Mesenchymal stem cell (in vitro differentiated cells and primary cell): ENCODE measurements around the gene JAG1.

Source experiments
- DNase-seq: peaks from one replicate; pipeline ENCODE4 v3.0.0-alpha.2; 2013
- H2AFZ ChIP-seq: one replicate; pipeline ENCODE4 v1.6.1; 2013; ENCODE audit warnings: low read depth, mild to moderate bottlenecking, control low read depth, inconsistent platforms, low read length, moderate library complexity
- H2AK5ac ChIP-seq: 2 replicates; pipeline ENCODE4 v1.6.1; 2013; ENCODE audit warnings: low read length, moderate library complexity, mild to moderate bottlenecking, inconsistent platforms; ENCODE audit not compliant: severe bottlenecking
- H2BK120ac ChIP-seq: one replicate; pipeline ENCODE4 v1.6.1; 2013; ENCODE audit warnings: low read depth, mild to moderate bottlenecking, inconsistent platforms, low read length, moderate library complexity
- H2BK12ac ChIP-seq, 2 experiments: one replicate each; pipeline ENCODE4 v1.6.1; 2013; ENCODE audit warnings: inconsistent platforms in 2 of 2, low read length in 2 of 2, mild to moderate bottlenecking in 2 of 2, moderate library complexity in 2 of 2, control low read depth in 1 of 2
- H2BK15ac ChIP-seq: one replicate; pipeline ENCODE4 v1.6.1; 2013; ENCODE audit warnings: mild to moderate bottlenecking, low read depth, inconsistent platforms; ENCODE audit not compliant: poor library complexity, severe bottlenecking
- H2BK5ac ChIP-seq: 2 replicates; pipeline ENCODE4 v1.6.1; 2013; ENCODE audit warnings: low read depth, mild to moderate bottlenecking, low read length, control low read depth, inconsistent platforms; ENCODE audit not compliant: poor library complexity, severe bottlenecking
- H3K14ac ChIP-seq, 2 experiments: one replicate each; pipeline ENCODE4 v1.6.1; 2013; ENCODE audit warnings: inconsistent platforms in 2 of 2, low read length in 2 of 2, control low read depth in 1 of 2, mild to moderate bottlenecking in 1 of 2, moderate library complexity in 1 of 2
- H3K18ac ChIP-seq, 2 experiments: one replicate each; pipeline ENCODE4 v1.6.1; 2013; ENCODE audit warnings: inconsistent platforms in 2 of 2, low read length in 2 of 2, control low read depth in 1 of 2, low read depth in 1 of 2, mild to moderate bottlenecking in 1 of 2
- H3K23ac ChIP-seq, 2 experiments: one replicate each; pipeline ENCODE4 v1.6.1; 2013; ENCODE audit warnings: inconsistent platforms in 2 of 2, low read length in 2 of 2, mild to moderate bottlenecking in 2 of 2, moderate library complexity in 2 of 2, control low read depth in 1 of 2
- H3K27ac ChIP-seq: 2 replicates; pipeline ENCODE4 v1.5.1; 2013; ENCODE audit warnings: mild to moderate bottlenecking, moderate library complexity, low read length, control low read depth, inconsistent platforms; ENCODE audit not compliant: poor library complexity, severe bottlenecking
- H3K27me3 ChIP-seq, 2 experiments: 2 replicates each; pipeline versions ENCODE4 v1.6.1 to v1.7.0; 2013; ENCODE audit warnings: low read length in 2 of 2, mild to moderate bottlenecking in 2 of 2, moderate library complexity in 2 of 2, control low read depth in 1 of 2, inconsistent platforms in 1 of 2; ENCODE audit not compliant: control insufficient read depth in 1 of 2, insufficient read depth in 1 of 2
- H3K36me3 ChIP-seq, 2 experiments: 2 replicates each; pipeline versions ENCODE4 v1.6.1 to v1.7.0; 2013; ENCODE audit warnings: low read length in 2 of 2, control low read depth in 1 of 2, inconsistent platforms in 1 of 2, low read depth in 1 of 2, mild to moderate bottlenecking in 1 of 2; ENCODE audit not compliant: insufficient read depth in 2 of 2, control insufficient read depth in 1 of 2
- H3K4ac ChIP-seq, 2 experiments: one replicate each; pipeline ENCODE4 v1.6.1; 2013; ENCODE audit warnings: inconsistent platforms in 2 of 2, low read length in 2 of 2, mild to moderate bottlenecking in 2 of 2, moderate library complexity in 2 of 2, control low read depth in 1 of 2, low read depth in 1 of 2
- H3K4me1 ChIP-seq: 2 replicates; pipeline ENCODE4 v1.6.1; 2013; ENCODE audit warnings: low read depth, low read length, control low read depth; ENCODE audit not compliant: control insufficient read depth, insufficient read depth
- H3K4me2 ChIP-seq: 2 replicates; pipeline ENCODE4 v1.6.1; 2013; ENCODE audit warnings: low read length, mild to moderate bottlenecking, inconsistent platforms; ENCODE audit not compliant: poor library complexity, severe bottlenecking
- H3K4me3 ChIP-seq, 2 experiments: 2 replicates each; pipeline versions ENCODE4 v1.5.1 to v1.7.0; 2013; ENCODE audit warnings: low read length in 2 of 2, mild to moderate bottlenecking in 2 of 2, control low read depth in 1 of 2, low read depth in 1 of 2; ENCODE audit not compliant: insufficient read depth in 1 of 2
- H3K79me1 ChIP-seq: replicated peaks from 2 replicates; pipeline ENCODE4 v1.6.1; 2013; ENCODE audit warnings: mild to moderate bottlenecking, control low read depth, low read length, inconsistent platforms; ENCODE audit not compliant: poor library complexity, severe bottlenecking
- H3K9ac ChIP-seq: 2 replicates; pipeline ENCODE4 v1.7.0; 2013; ENCODE audit warnings: mild to moderate bottlenecking, low read length, moderate library complexity
- H3K9me3 ChIP-seq: 2 replicates; pipeline ENCODE4 v1.7.0; 2013; ENCODE audit warnings: mild to moderate bottlenecking, low read length; ENCODE audit not compliant: control insufficient read depth
- H4K8ac ChIP-seq: one replicate; pipeline ENCODE4 v1.6.1; 2013; ENCODE audit warnings: inconsistent platforms, mild to moderate bottlenecking, low read length, moderate library complexity
- H4K91ac ChIP-seq: one replicate; pipeline ENCODE4 v1.6.1; 2013; ENCODE audit warnings: mild to moderate bottlenecking, low read length, inconsistent platforms
- WGBS: methylation state at CpG from one replicate; pipeline ENCODE4 v1.1.7; 2013; ENCODE audit warnings: mixed read lengths; 5-methylcytosine and 5-hydroxymethylcytosine counted together

JAG1 gene

GRCh38 chr20:10641467-10641866, 32.3 kb downstream of the JAG1 start:
- no peak for DNase-seq
- WGBS = 98% methylated on average over 12 of the region's 12 CpGs
- no peak overlapping the region for H2BK12ac ChIP-seq

GRCh38 chr20:10640897-10641296, 32.9 kb downstream of the JAG1 start:
- DNase-seq = no peak
- H2BK5ac ChIP-seq = no peak overlapping the region
- no peak overlapping the region for H3K18ac ChIP-seq
- H3K4ac ChIP-seq = no peak overlapping the region
- H3K4me1 ChIP-seq = peaks cover 15% of the 10 kb centered on the region
- H3K4me2 ChIP-seq = no peak overlapping the region
- H2BK15ac ChIP-seq = no peak overlapping the region
- no peak overlapping the region for H4K8ac ChIP-seq
- no peak overlapping the region for H3K9ac ChIP-seq
- H2AFZ ChIP-seq = no peak overlapping the region
- H3K9me3 ChIP-seq = no peaks in the 10 kb centered on the region
- WGBS = 99% methylated on average over 8 of the region's 12 CpGs
- no peak overlapping the region for H3K23ac ChIP-seq
- no peak overlapping the region for H2BK12ac ChIP-seq
- H3K27me3 ChIP-seq = no peaks in the 10 kb centered on the region
- no peak overlapping the region for H4K91ac ChIP-seq
- no peak overlapping the region for H2BK120ac ChIP-seq
- peaks cover 18% of the 10 kb centered on the region for H3K79me1 ChIP-seq
- no peak overlapping the region for H3K27ac ChIP-seq
- no peak overlapping the region for H3K14ac ChIP-seq
- H3K4me3 ChIP-seq = no peak overlapping the region
- no peak overlapping the region for H2AK5ac ChIP-seq
- H3K36me3 ChIP-seq = peaks cover 63 to 78% of the 10 kb centered on the region in 2 experiments

More at GRCh38 chr20:10641467-10641866, 32.3 kb downstream of the JAG1 start:
- Histone ChIP-seq H2BK15ac (no peak overlapping the region), H3K4me1 (peaks cover 13% of the 10 kb centered on the region), H2BK120ac (no peak overlapping the region), H3K4me3 (no peak overlapping the region), H3K4ac (no peak overlapping the region), H3K4me2 (no peak overlapping the region), H3K9me3 (no peaks in the 10 kb centered on the region), H2BK5ac (no peak overlapping the region), H3K14ac (no peak overlapping the region), H4K8ac (no peak overlapping the region), H3K27me3 (no peaks in the 10 kb centered on the region), H3K36me3 (peaks cover 68 to 83% of the 10 kb centered on the region in 2 experiments), H3K18ac (no peak overlapping the region), H3K79me1 (peaks cover 18% of the 10 kb centered on the region), H2AFZ (no peak overlapping the region), H3K9ac (no peak overlapping the region), H3K27ac (no peak overlapping the region), H3K23ac (no peak overlapping the region), H4K91ac (no peak overlapping the region), H2AK5ac (no peak overlapping the region)

GRCh38 chr20:10639737-10640556, 33.9 kb downstream of the JAG1 start:
- peaks cover 13% of the 10 kb centered on the region for H3K79me1 ChIP-seq
- no peak overlapping the region for H3K4ac ChIP-seq
- peaks cover 15% of the 10 kb centered on the region for H3K4me1 ChIP-seq

GRCh38 chr20:10639077-10639736, 34.6 kb downstream of the JAG1 start:
- no peak overlapping the region for H2BK15ac ChIP-seq
- no peak overlapping the region for H3K27ac ChIP-seq
- H2BK12ac ChIP-seq = no peak overlapping the region
- 96% methylated on average over 23 of the region's 23 CpGs for WGBS
- H3K9me3 ChIP-seq = no peaks in the 10 kb centered on the region
- no peak overlapping the region for H2AK5ac ChIP-seq
- no peak overlapping the region for H3K4me3 ChIP-seq
- H3K4ac ChIP-seq = no peak overlapping the region
- peaks cover 12% of the 10 kb centered on the region for H3K79me1 ChIP-seq
- H3K27me3 ChIP-seq = no peaks in the 10 kb centered on the region
- H3K9ac ChIP-seq = no peak overlapping the region
- H4K91ac ChIP-seq = no peak overlapping the region
- no peak overlapping the region for H4K8ac ChIP-seq
- H2BK120ac ChIP-seq = no peak overlapping the region
- H2AFZ ChIP-seq = no peak overlapping the region
- no peak overlapping the region for H3K23ac ChIP-seq
- peaks cover 15% of the 10 kb centered on the region for H3K4me1 ChIP-seq
- no peak overlapping the region for H2BK5ac ChIP-seq
- no peak for DNase-seq
- no peak overlapping the region for H3K18ac ChIP-seq
- H3K36me3 ChIP-seq = peaks cover 49 to 61% of the 10 kb centered on the region in 2 experiments
- no peak overlapping the region for H3K4me2 ChIP-seq
- H3K14ac ChIP-seq = no peak overlapping the region

More at GRCh38 chr20:10639737-10640556, 33.9 kb downstream of the JAG1 start:
- Histone ChIP-seq H2BK120ac (no peak overlapping the region), H2BK15ac (no peak overlapping the region), H3K14ac (no peak overlapping the region), H3K9ac (no peak overlapping the region), H3K18ac (no peak overlapping the region), H2BK5ac (no peak overlapping the region), H3K27me3 (no peaks in the 10 kb centered on the region), H4K8ac (no peak overlapping the region), H3K4me3 (peak overlapping the region in 1 of 2 experiments; percentile 26), H3K27ac (no peak overlapping the region), H2AFZ (no peak overlapping the region), H3K4me2 (no peak overlapping the region), H3K23ac (no peak overlapping the region), H3K36me3 (peaks cover 56 to 68% of the 10 kb centered on the region in 2 experiments), H2BK12ac (no peak overlapping the region), H3K9me3 (no peaks in the 10 kb centered on the region), H4K91ac (peak overlapping the region; percentile 35), H2AK5ac (no peak overlapping the region)
- DNase-seq = no peak
- 94% methylated on average over 18 of the region's 18 CpGs for WGBS
